ENCODE data around the gene BCAP31.
"Not testable (repeated sequence)": the region's sequence is repeated elsewhere in the genome, so short reads cannot be mapped to it uniquely, and the experiment has no call there.

BCAP31 gene

GRCh38 chrX:153692611-153693156 is 31.5 kb downstream of the BCAP31 start:
- DNase-seq, result no peak

GRCh38 chrX:153692003-153692402 is 32.2 kb downstream of the BCAP31 start:
- DNase-seq, result no peak

DNA sequence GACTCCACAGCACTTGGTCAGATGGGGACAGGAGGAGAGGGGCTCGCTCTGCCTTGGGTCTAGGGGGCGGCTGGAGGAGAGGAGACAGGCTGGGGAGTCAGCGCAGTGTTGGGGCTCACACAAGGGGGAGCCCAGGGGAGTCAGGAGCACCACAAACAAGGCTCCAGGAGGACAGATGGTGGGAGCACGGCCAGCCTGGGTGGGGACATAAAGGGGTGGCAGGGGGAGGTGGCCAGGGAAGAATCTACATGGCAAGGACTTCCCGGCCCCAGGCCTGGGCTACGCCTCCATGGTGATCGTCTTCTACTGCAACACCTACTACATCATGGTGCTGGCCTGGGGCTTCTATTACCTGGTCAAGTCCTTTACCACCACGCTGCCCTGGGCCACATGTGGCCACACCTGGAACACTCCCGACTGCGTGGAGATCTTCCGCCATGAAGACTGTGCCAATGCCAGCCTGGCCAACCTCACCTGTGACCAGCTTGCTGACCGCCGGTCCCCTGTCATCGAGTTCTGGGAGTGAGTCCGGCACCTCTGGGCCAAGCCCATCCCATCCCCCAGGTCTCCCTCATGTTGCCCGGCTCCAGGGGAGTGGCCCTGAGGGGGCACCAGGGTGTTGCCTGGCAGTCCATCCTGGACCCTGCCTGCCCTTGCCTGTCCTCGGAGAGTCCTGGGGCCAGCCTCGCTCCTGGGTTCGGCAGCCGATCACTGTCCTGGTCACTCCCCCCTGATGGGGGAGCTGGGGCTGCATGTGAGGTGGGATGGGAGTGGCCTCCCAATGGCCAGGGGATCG is 33.0 kb downstream of the BCAP31 start:
- DNase-seq, result not testable (repeated sequence)

DNA sequence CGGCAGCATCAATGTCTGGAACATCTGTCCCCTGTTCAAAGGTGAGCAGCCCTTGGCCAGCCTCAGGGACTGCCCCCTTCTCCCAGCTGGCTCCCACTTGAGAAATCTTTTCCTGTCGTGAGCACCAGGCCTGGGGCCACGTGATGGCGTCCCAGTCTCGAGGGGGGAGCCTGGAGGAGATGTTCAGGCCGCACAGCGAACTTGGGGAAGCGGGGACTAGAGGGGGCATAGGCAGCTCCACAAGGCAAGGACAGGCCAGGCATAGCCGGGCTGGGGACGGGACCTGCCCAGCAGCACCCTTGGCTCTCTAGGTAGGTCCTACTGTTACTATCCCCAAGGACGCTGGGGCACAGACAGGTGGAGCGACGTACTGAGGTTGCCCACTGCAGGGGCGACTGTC is 33.7 kb downstream of the BCAP31 start:
- DNase-seq, result no peak

GRCh38 chrX:153689654-153690465 is 34.3 kb downstream of the BCAP31 start:
- no peak for DNase-seq

- DNase-seq, result no peak
Measured at GRCh38 chrX:153688911-153689590, 35.1 kb downstream of the BCAP31 start.

- DNase-seq, result no peak
Measured at GRCh38 chrX:153688506-153688905, 35.7 kb downstream of the BCAP31 start.

DNA sequence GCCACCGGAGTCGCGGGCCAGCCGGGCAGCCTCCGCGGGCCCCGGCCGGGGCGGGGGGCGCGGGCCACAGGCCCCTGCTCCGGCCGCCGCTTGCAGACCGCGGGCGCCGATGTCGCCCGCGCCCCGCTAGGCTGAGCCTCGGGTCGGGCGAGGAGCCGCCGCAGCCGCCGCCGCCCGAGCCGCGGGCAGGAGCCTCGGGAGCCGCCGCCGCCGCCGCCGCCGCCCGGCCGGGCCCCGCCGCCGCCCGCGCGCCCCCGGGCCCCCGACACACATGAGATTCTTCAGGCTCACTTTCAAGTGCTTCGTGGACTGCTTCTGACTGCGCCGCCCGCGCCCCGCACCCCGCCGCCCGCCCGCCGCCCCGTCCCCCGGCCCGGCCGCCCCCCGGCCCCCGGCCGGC is 36.1 kb downstream of the BCAP31 start:
- no peak for DNase-seq

GRCh38 chrX:153687121-153688039 is 36.8 kb downstream of the BCAP31 start, which contains the start of gene SLC6A8:
Gene SLC6A8, plus strand, starts transcription at chrX:153687926. Its CDS starts 649 bp downstream, at chrX:153688575.
- peak; percentile 28 for DNase-seq

DNA sequence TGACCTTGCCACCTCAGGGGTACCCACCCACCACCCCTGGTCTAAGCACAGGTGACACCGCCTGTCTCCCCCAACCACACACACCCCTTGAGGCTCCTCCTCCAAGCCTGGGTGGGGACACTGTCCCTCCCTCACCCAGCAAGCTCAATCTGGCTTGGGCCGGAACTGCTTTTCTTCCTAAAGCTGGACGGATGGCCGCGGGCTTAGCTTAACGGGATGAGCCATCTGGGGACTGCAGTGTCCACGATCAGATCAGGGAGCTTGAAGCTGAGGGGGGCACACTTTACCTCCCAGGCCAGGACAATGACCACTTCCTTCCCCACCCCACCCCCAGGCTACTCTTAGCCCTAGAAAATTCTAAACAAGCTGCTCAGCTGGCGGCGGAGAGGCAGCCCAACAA is 37.5 kb downstream of the BCAP31 start:
- no peak for DNase-seq

- DNase-seq, result no peak
Measured at GRCh38 chrX:153685751-153686696, 38.2 kb downstream of the BCAP31 start.

DNA sequence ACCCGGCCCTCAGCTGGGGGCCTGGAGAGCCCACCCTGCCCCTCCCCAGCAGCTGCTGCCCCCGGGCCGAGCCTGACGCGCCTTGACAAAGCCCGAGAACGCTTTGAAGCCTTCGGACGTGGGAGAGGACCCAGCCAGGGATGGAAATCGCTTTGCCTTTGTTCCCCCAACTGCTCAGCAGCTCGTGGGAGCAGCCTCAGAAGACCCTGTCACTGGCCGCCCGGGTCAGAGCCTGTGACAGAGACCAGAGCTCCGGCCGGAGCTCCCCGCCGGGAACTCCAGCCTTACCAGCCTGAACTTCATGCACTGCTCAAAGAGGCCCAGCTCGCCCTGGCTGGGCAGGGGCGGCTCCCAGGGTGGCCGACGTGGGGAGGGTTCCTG is 39.0 kb downstream of the BCAP31 start:
- DNase-seq, result no peak

GRCh38 chrX:153684467-153685155 is 39.6 kb downstream of the BCAP31 start:
- no peak for DNase-seq

DNA sequence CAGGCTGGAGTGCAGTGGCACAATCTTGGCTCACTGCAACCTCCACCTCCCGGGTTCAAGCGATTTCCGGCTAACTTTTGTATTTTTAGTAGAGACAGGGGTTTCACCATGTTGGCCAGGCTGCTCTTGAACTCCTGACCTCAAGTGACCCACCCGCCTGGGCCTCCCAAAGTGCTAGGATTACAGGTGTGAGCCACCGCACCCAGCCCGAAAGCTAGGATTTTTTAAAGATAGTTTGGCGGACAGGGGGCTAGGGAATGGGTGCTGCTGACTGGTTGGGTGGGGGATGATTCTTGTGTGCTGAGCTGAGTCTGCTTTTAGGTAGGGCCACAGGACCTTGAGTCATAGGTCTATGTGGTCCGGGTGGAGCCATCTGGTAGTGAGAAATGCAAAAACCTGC is 40.7 kb downstream of the BCAP31 start:
- not testable (repeated sequence) for DNase-seq

DNA sequence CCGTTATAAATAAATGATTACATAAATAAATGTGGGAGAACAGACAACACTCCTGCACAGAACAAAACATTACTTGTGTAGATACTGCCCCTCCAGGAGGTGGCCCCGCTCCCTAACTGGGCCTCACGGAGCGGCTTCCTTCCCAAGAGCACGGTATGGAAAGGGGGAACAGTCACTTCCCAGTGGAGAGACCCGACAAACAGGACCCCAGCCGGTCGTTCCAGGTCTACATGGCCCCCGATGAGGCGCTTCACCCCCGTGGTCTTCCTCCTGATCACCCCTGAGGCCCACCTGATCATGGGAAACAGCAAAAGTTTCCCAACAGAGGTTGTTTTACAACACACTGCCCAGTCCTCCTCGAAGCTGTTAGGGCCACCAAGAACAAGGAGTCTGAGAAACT is 43.0 kb downstream of the BCAP31 start:
- no peak for DNase-seq

DNA sequence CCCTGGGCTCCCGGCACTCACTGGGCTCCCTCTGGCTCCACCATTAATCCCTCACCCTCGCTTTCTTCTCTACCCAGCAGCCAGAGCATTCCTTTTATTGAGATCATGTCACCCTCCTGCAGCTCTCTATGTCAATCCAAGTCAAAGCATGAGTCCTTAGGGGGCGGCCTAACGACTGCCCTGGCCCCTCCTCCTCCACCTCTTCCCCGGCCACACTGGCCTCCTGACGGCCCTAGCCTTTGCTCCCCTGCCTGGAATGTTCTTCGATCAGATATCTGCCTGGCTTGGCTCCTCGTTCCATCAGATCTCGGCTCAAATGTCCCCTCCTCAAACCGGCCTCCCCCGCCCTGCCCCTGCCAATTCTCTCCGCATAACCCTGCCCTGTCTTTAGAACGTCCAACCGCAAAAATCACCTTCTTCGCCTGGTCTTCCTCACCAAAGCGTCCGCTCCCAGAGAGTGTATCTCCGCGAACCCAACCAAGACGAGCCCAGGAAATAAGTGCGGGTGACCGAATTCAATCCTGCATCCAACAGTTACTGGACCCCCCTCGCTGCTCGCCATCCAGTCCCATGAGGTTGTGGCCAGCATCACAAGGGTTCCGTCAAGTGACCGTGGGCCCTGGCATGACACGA is 49.9 kb downstream of the BCAP31 start:
- DNase-seq, result no peak

DNA sequence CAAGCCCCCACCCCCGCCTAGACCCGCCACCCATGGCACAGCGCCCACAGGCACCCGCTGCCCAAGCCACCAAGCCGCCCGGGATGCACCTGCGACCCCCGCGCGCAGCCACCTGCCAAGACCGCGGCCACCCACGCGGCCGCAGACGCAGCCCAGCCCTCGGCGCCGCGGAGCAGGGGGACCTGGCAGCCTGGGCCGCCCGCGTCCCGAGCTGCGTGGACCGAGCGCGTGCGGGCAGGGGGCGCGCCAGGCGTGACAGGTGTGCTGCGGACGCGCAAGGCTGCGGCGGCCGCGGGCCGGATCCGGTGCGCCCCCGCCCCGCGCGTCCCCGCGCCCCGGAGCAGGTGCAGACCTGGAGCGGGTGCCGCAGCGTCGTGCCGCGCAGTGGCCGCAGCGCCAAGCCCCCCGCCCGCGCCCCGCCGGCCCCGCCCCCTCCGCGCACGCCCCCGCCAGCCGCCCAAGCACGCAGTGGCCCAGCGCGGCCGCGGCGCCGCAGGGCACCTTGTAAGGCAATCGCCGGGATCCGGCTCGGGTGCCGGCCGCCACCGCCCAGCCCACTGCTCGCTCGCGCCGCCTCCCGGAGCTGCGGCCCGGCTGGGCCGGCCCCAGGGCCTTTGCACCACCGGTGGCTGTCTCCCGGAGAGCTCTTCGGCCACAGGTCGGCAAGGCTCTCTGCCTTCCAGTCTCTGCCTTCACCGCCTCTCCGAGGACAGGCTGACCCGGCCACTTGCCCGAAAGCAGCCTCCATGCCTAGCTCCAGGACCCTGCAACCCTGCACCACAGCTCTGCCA is 50.6 kb downstream of the BCAP31 start, which contains the start of gene PNCK:
Gene PNCK (minus strand): TSS at position 386 of the 791 bp plus-strand sequence. CDS start 737 bp downstream, outside the sequence.
- no peak for DNase-seq

- no peak for DNase-seq
Measured at GRCh38 chrX:153672531-153673427, 51.4 kb downstream of the BCAP31 start.
